Stimulated activated CD4-positive, alpha-beta T cell treated with anti-CD3 and anti-CD28 coated beads, TNF-alpha, amount 100 ng/mL, for 1 hour (primary cell): ENCODE measurements around the gene OR2K2.
"Not testable (repeated sequence)": the region's sequence is repeated elsewhere in the genome, so short reads cannot be mapped to it uniquely, and the experiment has no call there.

Experiments used
- DNase-seq, 3 donors: peaks; one replicate each; pipeline ENCODE4 v3.0.0-alpha.2; 2020; ENCODE audit warnings: low read depth in 3 of 3, low spot score in 1 of 3

OR2K2 gene, protein sequence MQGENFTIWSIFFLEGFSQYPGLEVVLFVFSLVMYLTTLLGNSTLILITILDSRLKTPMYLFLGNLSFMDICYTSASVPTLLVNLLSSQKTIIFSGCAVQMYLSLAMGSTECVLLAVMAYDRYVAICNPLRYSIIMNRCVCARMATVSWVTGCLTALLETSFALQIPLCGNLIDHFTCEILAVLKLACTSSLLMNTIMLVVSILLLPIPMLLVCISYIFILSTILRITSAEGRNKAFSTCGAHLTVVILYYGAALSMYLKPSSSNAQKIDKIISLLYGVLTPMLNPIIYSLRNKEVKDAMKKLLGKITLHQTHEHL

DNA sequence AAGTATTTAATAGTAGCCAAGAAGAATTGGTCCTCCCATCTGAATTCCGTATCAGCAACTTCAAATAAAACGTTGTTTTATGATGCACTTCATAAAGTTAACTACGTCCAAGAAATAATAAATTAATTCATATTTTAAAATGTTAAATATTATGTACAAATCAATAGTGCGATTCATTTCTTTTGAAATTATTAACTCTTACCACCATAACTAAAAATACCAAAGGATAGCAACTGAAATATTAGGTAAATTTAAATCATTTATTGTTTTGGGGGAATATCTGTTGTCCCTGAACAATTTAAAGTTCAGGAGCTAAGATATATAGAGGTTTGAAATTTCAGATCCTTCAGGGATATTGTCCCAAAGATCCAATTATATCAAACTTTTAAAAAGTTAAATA lies at the start of gene OR2K2:
Gene OR2K2 (minus strand): TSS at position 101 of the 400 bp plus-strand sequence. CDS start 1,791 bp downstream, outside the sequence.
- DNase-seq, result no peak

DNA sequence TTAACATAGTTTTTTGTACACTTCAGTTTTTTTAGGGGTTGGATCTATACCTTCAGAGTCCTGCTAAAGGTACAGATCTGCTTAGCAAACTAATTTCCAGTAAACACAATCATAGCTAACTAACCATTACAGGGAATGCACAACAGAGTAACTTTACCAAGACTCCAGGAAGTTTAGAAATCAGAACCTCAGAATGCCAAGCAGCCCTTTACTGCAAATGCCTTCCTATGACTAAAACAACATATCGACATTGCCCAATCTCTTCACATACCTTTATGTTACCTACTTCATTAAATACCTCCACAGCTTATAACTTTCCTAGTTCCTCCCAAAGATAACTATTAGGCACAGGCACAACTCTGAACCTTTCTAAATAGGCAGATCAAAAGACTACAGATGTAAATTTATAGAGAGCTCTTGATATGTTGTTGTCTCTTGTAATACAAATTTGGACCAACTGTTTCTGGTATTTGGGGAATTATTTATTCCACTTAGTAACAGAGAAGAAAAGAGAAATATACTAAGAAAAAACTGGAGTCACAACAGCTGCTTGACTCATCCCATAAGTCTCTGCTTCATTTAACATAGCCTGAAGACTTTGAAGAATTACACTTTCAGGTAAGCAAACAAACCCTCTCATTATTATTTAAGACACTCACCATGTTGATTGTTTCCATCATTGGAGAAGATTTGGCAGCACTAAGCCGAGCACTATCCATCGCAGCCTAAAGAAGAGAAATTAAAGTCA lies 46.0 kb upstream of the OR2K2 start:
- no peak for DNase-seq

DNA sequence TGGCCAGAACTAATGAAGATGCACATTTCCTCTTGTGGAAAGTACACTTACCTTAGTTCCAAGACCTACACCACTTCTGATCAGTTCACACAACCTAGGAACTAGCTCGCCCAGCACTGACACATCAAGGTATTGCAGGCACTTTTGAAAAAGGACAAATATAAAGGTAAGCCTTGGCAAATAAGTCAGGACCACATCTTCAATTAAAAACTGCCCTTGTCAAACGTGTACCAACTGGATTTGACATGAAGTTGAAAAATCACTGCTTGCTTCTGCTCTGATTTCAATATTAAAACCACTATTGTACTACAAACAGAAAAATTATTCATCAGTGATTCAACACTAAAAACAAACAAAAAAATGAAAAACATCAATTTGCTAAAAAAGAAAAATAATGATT lies 45.0 kb upstream of the OR2K2 start:
- no peak for DNase-seq

DNA sequence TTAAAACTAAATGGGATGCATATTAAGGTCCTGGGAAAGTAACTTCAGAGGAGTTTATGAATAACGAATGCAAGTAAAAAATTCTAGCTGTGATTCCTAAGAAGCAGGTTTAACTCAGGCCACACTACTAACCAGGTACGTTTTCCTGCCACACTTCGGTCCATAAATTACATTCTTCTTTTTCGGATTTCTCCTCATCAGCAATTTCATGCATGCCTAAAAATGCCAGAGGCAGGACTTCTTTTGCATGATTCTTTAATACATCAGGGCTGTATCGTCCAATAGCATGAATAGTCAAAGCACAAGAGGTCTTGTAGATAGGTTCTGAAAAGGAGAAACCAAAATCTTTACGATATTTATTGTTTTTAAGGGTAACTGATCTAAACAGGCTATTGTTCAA lies 42.3 kb upstream of the OR2K2 start:
- DNase-seq, result no peak

DNA sequence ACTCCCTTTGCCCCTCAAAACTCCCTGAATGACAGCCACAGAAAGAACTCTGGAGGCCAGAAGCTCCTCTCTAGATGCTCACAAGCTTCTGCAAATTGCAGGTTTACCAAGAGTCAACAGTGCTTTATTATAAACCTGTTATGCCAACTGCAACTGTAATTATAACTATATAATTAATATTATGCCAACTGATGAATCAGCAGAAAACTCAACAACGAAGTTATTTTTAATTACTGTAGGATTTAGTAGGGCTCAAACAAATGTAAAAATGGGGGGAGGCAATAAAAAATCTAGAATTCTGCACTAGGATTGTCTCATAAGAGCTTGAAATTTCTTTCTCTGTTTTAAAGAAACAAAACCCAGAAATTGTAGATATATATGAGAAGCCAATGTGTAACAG lies 37.0 kb upstream of the OR2K2 start:
- DNase-seq, result no peak

DNA sequence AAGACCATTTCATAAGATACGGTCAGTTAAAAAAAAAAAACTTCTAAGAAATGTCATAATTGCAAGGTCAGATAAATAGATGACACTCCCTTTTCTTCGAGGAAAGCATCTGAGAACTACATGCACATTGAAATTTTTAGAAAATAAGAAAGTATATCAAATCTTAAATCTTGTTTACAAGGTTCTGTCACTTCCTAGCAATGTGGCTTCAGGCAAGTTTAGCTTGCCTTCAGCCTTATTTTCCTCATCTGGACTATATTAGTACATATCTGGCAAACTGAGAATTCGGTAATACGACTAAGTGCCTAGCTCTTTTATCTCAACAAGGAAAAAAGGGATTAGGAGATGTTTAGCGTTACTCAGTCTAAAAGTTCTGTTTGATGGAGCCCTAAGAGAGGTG lies 32.5 kb upstream of the OR2K2 start:
- DNase-seq, result no peak

DNA sequence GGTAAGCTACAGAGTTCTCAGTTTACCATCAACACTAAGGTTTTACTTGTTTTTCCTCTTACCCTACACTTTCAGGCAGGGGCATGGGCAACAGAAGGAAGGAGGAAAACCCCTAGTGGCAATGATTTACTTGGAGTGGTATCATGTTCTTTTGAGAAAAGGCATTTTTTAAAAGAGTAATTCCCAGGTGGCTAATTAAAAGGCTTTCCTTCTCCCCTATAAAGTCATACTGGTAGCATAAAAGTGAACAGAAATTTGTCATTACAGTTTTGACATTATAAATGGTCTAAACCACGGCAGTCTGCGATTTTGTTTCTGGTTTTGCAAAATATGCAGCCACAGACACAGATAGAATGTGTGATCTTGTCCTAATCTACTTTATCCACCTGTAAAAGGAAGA lies 30.9 kb upstream of the OR2K2 start:
- DNase-seq, result no peak

DNA sequence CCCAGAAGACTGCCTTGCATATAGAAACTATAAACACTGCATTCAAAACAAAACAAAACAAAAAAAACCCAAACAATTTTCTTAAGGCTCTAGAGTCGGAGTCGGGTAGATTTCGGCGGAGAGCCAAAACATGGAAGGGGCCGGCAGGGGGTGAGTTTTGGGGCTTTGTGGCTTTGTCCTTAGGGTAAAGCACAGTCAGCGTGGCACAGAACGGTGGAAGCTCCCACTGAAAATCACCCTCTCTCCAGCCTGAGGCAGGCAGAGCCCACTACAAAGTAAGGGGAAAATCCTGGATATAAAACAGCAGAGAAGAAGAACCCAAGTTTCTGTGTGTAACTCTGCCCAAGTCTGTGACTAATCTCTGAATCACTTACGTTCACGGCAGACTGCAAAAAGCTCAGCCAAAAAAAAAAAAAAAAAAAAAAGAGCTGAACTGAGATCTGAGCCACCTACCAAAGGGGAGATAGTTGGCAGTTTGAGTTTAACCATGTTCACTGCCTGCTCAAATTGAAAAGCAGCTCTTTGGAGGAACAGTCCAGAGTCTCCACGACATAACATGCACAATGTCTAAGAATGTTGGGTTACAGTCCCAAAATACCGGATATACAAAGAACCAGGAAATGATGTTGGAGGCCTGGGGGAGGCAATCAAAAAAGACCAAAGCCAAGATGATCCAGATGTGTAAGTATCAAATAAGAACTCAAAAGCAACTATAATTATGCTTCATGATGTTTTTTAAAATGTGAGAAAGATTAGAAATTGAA lies 26.6 kb upstream of the OR2K2 start:
- no peak for DNase-seq

DNA sequence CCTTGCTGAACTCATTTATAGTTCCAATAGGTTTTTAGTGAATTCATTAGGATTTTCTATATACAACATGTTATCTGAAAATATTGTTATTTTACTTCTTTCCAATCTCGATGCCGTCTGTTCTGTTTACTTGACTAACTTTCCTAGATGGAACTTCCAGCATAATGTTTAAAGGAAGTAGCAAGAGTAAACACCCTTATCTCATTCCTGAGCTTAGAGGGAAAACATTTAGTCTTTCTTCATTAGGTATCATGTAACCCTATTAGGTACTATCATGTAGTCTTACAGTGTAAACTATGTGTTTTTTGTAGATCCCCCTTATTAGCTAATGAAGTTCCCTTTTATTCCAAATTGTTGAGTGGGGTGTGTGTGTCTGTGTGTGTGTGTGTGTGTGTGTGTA lies 22.5 kb upstream of the OR2K2 start:
- DNase-seq, result no peak

DNA sequence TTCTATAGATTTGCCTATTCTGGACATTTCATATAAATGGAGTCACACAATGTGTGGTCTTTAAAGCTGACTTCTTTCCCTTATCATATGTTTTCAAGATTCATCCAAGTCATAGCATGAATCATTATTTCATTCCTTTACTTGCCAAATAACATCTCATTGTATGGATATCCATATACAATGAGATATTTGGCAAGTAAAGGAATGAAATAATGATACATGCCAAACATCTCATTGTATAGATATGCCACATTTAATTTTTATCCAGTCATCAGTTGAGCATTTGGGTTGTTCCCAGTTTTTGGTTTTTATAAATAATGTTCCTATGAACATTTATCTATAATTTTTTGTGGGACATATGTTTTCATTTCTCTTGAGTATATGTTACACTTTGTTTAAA lies 20.5 kb upstream of the OR2K2 start:
- no peak for DNase-seq

DNA sequence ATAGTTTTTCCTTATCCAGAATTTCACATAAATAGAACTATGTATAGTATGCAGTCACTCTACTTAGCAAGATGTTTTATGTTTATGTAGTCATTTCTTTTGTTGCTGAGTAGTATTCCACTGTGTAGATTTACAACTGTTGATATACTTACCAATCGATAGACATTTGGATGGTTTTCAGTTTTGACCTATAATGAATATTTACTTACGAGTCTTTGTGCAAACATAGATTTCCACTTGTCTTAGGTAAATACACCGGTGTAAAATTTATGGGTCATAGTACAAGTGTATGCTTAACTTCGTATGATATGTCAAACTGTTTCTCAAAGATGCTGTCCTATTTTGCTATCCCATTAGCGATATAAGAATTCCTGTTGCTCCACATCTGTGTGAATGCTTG lies 19.7 kb upstream of the OR2K2 start:
- DNase-seq, result no peak

DNA sequence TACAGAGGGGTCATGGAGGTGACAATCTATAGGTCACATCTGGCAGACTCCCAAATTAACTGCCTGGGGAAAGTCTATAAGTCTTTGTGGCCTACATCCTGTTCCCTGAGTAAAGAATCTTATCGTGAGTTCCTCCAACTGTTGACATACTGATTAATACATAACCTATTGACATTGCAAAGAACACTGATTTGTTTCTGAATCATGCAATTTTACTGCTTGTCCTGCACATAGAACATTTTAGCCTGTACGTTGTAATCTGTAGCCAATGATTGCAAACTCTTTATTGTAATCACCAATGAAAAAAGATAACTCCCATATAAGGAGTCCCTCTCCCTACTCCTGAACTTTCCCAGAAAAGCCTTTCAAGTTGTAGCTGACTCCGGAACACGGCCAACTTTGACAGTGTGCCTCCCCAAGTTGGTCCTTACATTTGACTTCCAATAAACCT lies 18.8 kb upstream of the OR2K2 start:
- DNase-seq, result no peak

DNA sequence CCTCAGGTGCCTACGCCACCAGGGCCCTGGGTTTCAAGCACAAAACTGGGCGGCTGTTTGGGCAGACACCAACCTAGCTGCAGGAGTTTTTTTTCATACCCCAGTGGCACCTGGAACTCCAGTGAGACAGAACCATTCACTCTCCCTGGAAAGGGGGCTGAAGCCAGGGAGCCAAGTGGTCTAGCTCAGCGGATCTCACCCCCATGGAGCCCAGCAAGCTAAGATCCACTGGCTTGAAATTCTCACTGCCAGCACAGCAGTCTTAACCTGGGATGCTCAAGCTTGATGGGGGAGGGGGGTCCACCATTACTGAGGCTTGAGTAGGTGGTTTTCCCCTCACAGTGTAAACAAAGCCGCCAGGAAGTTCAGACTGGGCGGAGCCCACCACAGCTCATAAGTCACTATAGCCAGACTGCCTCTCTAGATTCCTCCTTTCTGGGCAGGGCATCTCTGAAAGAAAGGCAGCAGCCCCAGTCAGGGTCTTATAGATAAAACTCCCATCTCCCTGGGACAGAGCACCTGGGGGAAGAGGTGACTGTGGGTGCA lies 4.4 kb upstream of the OR2K2 start:
- not testable (repeated sequence) for DNase-seq

DNA sequence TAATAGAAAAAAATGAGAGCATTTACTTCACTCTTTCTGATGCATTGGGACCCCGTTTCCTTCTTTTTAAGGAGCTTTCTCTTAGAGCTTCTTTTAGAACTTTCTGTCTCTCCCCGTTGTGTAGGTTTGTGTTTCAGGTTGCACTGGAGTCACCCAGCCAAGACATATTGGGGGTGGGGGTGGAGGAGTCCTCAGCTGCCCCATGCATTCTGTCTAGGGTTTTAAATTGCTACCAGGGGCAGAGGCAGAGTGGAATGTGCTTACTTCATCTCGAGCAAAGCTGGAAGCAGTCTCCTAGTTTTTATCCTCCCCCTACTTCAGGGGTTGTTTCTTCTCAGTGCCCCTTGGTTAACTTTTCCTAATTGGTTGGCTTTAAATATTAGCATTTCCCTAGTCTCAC lies 9.4 kb downstream of the OR2K2 start:
- no peak for DNase-seq

DNA sequence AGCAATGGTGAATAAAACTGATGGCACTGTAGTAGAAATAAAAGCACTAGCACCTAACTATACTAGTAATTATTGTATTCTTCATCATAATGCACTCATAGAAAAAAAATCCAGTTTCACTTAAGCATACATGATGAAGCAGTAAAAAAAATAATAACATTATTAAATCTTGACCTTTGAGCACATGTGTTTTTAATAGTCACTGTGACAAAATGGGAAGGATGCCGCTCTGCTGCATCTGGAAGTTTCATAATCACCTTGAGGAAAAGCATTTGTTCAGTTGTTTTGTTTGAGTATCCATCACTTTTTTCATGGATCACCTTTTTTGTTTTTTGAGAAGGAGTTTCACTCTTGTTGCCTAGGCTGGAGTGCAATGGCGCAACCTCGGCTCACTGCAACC lies 13.2 kb downstream of the OR2K2 start:
- no peak for DNase-seq

DNA sequence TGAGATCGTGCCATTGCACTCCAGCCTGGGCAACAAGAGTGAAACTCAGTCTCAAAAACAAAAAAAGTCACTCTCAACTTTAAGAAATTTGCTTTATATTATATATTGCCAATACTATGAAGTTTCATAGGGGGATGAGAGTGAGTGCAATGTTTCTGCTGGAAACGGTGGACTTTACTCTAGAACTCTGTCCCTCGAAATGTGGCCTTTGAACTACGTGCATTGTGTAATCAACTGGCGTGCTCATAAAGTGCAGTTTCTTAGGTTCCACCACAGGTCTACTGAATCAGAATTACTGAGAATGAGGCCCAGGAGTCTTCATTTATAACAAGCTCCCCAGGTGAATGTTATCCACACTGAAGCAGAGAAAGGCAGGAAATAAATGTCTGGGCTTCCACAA lies 24.1 kb downstream of the OR2K2 start:
- no peak for DNase-seq

DNA sequence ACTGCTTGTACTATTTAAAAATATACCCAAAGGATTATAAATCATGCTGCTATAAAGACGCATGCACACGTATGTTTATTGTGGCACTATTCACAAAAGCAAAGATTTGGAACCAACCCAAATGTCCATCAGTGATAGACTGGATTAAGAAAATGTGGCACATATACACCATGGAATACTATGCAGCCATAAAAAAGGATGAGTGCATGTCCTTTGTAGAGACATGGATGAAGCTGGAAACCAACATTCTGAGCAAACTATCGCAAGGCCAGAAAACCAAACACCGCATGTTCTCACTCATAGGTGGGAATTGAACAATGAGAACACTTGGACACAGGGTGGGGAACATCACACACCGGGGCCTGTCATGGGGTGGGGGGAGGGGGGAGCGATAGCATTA lies 26.0 kb downstream of the OR2K2 start:
- DNase-seq, result not testable (repeated sequence)

DNA sequence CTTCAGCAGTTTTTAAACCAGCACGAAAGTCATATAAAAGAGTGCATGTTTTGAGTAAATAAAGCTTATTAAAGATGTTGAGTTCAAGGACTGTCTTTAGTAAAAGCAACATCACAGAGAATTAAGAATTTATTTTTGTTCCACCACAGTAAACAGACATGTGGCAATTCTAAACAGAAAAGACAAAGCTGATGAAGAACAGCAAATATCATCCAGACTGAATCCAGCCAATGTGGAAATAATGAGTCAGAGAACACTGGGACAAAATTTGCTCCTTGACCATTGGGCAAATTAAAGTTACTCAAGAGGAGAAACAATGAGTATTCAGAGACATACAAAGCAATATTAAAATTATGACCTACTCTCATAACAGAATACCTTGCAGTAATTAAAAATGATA lies 28.8 kb downstream of the OR2K2 start:
- DNase-seq, result no peak

DNA sequence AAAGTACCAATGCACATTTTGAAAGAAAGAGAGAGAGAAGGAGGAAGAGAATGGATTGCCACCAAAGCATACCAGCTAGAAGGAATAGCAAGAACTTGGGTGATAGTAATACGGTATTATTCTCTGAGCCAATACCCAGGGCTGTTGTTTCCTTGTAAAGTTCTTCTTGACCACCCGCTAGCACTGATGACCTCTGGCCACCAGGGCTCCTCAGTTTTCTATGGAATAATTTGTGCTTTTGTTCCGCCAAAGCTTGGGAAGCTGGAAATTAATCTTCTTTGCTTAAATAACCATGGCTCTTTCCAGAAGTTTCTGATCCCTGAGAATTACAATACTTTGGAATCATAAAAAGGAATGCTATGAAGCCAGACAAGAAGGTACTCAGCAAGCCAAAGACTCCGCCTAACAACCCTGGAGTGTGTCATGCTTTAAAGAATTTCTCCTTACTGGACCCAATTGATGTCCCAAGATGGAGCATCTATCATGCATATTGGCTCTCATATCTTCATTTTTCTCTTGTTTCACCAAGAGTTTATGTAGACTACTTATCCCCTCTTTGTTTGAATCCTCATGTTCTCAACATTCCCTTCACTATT lies 29.8 kb downstream of the OR2K2 start:
- no peak for DNase-seq

DNA sequence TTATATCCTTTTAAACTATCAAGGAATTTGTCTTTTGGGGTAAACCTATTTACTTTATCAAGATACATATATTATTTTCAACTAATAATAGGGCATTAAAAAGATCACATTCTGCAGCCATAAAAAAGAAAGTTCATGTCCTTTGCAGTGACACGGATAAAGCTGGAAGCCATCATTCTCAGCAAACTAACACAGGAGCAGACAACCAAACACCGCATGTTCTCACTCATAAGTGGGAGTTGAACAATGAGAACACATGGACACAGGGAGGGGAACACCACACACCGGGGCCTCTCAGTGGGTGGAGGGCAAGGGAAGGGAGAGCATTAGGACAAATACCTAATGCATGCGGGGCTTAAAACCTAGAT lies 30.4 kb downstream of the OR2K2 start:
- DNase-seq, result not testable (repeated sequence)
